H9 (cell line): ENCODE data around the gene SDK2. TPM values are rescaled to one million over a fixed set of nuclear protein-coding genes. Genes with fewer than 3 reads are reported as not detected.
A peak's percentile ranks its signal among the peaks of the same experiment; 100 is the strongest.

Experiments
- DNase-seq: peaks from one replicate; pipeline ENCODE4 v3.0.0-alpha.2; 2017
- H2AFZ ChIP-seq: one replicate; pipeline ENCODE4 v1.6.1; 2013; ENCODE audit warnings: mild to moderate bottlenecking, low read length, control low read depth, moderate library complexity
- H2AK5ac ChIP-seq: 2 replicates; pipeline ENCODE4 v1.6.1; 2013; ENCODE audit warnings: low read length, control low read depth, mixed read lengths; ENCODE audit not compliant: insufficient read length
- H2BK120ac ChIP-seq: one replicate; pipeline ENCODE4 v1.6.1; 2013; ENCODE audit warnings: low read depth, mild to moderate bottlenecking, low read length, control low read depth, inconsistent platforms; ENCODE audit not compliant: poor library complexity, severe bottlenecking
- H2BK12ac ChIP-seq: 2 replicates; pipeline ENCODE4 v1.6.1; 2013; ENCODE audit warnings: low read length, control low read depth, mixed read lengths, low read depth; ENCODE audit not compliant: insufficient read length
- H2BK15ac ChIP-seq: 2 replicates; pipeline ENCODE4 v1.6.1; 2013; ENCODE audit warnings: low read depth, low read length, control low read depth
- H2BK20ac ChIP-seq: one replicate; pipeline ENCODE4 v1.6.1; 2013; ENCODE audit warnings: low read depth, mild to moderate bottlenecking, low read length, control low read depth, inconsistent platforms; ENCODE audit not compliant: poor library complexity, severe bottlenecking
- H2BK5ac ChIP-seq: 2 replicates; pipeline ENCODE4 v1.6.1; 2013; ENCODE audit warnings: low read length, control low read depth, mixed read lengths; ENCODE audit not compliant: insufficient read length
- H3K14ac ChIP-seq: 2 replicates; pipeline ENCODE4 v1.6.1; 2013; ENCODE audit warnings: low read length, control low read depth; ENCODE audit not compliant: insufficient read depth
- H3K18ac ChIP-seq: 2 replicates; pipeline ENCODE4 v1.6.1; 2013; ENCODE audit warnings: low read depth, mild to moderate bottlenecking, mixed read lengths, low read length, control low read depth; ENCODE audit not compliant: insufficient read length
- H3K23ac ChIP-seq: 2 replicates; pipeline ENCODE4 v1.6.1; 2013; ENCODE audit warnings: low read length, control low read depth, mixed read lengths, low read depth; ENCODE audit not compliant: insufficient read length
- H3K23me2 ChIP-seq: 2 replicates; pipeline ENCODE4 v1.6.1; 2013; ENCODE audit warnings: low read depth, mild to moderate bottlenecking, mixed read lengths, low read length, control low read depth; ENCODE audit not compliant: insufficient read length, poor library complexity, severe bottlenecking
- H3K27ac ChIP-seq: 2 replicates; pipeline ENCODE4 v1.5.1; 2013; ENCODE audit warnings: low read length, control low read depth, mixed read lengths, low read depth; ENCODE audit not compliant: insufficient read length
- H3K27me3 ChIP-seq: 2 replicates; pipeline ENCODE4 v1.6.1; 2013; ENCODE audit warnings: low read length, control low read depth, inconsistent platforms; ENCODE audit not compliant: insufficient read depth
- H3K4ac ChIP-seq: 2 replicates; pipeline ENCODE4 v1.6.1; 2013; ENCODE audit warnings: low read depth, mild to moderate bottlenecking, control low read depth, inconsistent platforms, low read length, moderate library complexity
- H3K4me1 ChIP-seq: 2 replicates; pipeline ENCODE4 v1.6.1; 2013; ENCODE audit warnings: low read length, control low read depth, inconsistent platforms; ENCODE audit not compliant: insufficient read depth
- H3K4me2 ChIP-seq: 2 replicates; pipeline ENCODE4 v1.6.1; 2013; ENCODE audit warnings: low read length, control low read depth, mixed read lengths; ENCODE audit not compliant: insufficient read length, insufficient read depth
- H3K56ac ChIP-seq: 2 replicates; pipeline ENCODE4 v1.6.1; 2013; ENCODE audit warnings: low read depth, mild to moderate bottlenecking, mixed read lengths, low read length, control low read depth; ENCODE audit not compliant: insufficient read length
- H3K79me1 ChIP-seq: 2 replicates; pipeline ENCODE4 v1.6.1; 2013; ENCODE audit warnings: low read depth, mild to moderate bottlenecking, moderate library complexity, low read length, control low read depth, inconsistent platforms; ENCODE audit not compliant: insufficient read depth, poor library complexity, severe bottlenecking
- H3K79me2 ChIP-seq: 2 replicates; pipeline ENCODE4 v1.6.1; 2013; ENCODE audit warnings: low read length, control low read depth, inconsistent platforms; ENCODE audit not compliant: insufficient read depth
- H3K9ac ChIP-seq: 2 replicates; pipeline ENCODE4 v1.6.1; 2013; ENCODE audit warnings: low read length, control low read depth, mixed read lengths; ENCODE audit not compliant: insufficient read length; ENCODE audit errors: extremely low read depth
- H3K9me3 ChIP-seq: one replicate; pipeline ENCODE4 v1.6.1; 2013; ENCODE audit warnings: low read depth, low read length, inconsistent platforms; ENCODE audit not compliant: control insufficient read depth
- H3T11ph ChIP-seq: one replicate; pipeline ENCODE4 v1.6.1; 2013; ENCODE audit warnings: mild to moderate bottlenecking, low read length, control low read depth, inconsistent platforms
- H4K20me1 ChIP-seq: one replicate; pipeline ENCODE4 v1.6.1; 2013; ENCODE audit not compliant: control insufficient read depth, insufficient read length, insufficient read depth
- H4K5ac ChIP-seq: 2 replicates; pipeline ENCODE4 v1.6.1; 2013; ENCODE audit warnings: low read depth, mild to moderate bottlenecking, mixed read lengths, low read length, control low read depth; ENCODE audit not compliant: insufficient read length
- H4K8ac ChIP-seq: replicated peaks from 2 replicates; pipeline ENCODE4 v1.6.1; 2013; ENCODE audit warnings: low read length, control low read depth, mixed read lengths, low read depth; ENCODE audit not compliant: insufficient read length
- H4K91ac ChIP-seq: 2 replicates; pipeline ENCODE4 v1.6.1; 2013; ENCODE audit warnings: low read depth, mild to moderate bottlenecking, moderate library complexity, mixed read lengths, low read length, control low read depth; ENCODE audit not compliant: insufficient read length
- H3K27ac Mint-ChIP-seq, 3 experiments: 2 replicates in 2 of 3; 3 replicates in 1 of 3; pipeline ENCODE4 v1.8.0; 2020 to 2021; ENCODE audit warnings: mixed read lengths in 3 of 3, mild to moderate bottlenecking in 1 of 3, moderate library complexity in 1 of 3
- H3K27me3 Mint-ChIP-seq: 2 replicates; pipeline ENCODE4 v1.8.0; 2021; ENCODE audit warnings: low read depth, mild to moderate bottlenecking, moderate library complexity, mixed read lengths
- H3K36me3 Mint-ChIP-seq, 3 experiments: 2 replicates in 2 of 3; 3 replicates in 1 of 3; pipeline ENCODE4 v1.8.0; 2020 to 2021; ENCODE audit warnings: low read depth in 3 of 3, mixed read lengths in 3 of 3; ENCODE audit not compliant: insufficient read depth in 1 of 3
- H3K4me1 Mint-ChIP-seq, 2 experiments: 2 replicates each; pipeline ENCODE4 v1.8.0; 2020; ENCODE audit warnings: mixed read lengths in 2 of 2
- H3K4me3 Mint-ChIP-seq, 2 experiments: 2 replicates in 1 of 2; 3 replicates in 1 of 2; pipeline ENCODE4 v1.8.0; 2020 to 2021; ENCODE audit warnings: mild to moderate bottlenecking in 2 of 2, mixed read lengths in 2 of 2, moderate library complexity in 1 of 2
- H3K9me3 Mint-ChIP-seq, 2 experiments: 2 replicates in 1 of 2; 3 replicates in 1 of 2; pipeline ENCODE4 v1.8.0; 2020; ENCODE audit warnings: mild to moderate bottlenecking in 2 of 2, mixed read lengths in 2 of 2, moderate library complexity in 1 of 2
- WGBS: extraction: QIAGEN DNeasy Blood & Tissue Kit; methylation state at CpG from one replicate; pipeline ENCODE4 v1.1.7; 2013; ENCODE audit warnings: missing lambda C conversion rate, low lambda C conversion rate, mixed read lengths; ENCODE audit not compliant: insufficient read length; ENCODE audit errors: extremely low coverage; 5-methylcytosine and 5-hydroxymethylcytosine counted together
- total RNA-seq: library from RNA; stranded (reverse); gene quantifications from 2 replicates; pipeline ENCODE4 v1.2.1, GENCODE V29; 2021
- TF ChIP-seq, protein P1 (sequence below): fragments of 200-600 bp; sonication (generic); conservative IDR thresholded peaks from 3 replicates; pipeline ENCODE4 v1.8.0; 2021; ENCODE audit warnings: antibody characterized with exemption, mild to moderate bottlenecking

Gene SDK2
- total RNA-seq, 1 experiment from 2014 or later: 9.1 TPM

DNA sequence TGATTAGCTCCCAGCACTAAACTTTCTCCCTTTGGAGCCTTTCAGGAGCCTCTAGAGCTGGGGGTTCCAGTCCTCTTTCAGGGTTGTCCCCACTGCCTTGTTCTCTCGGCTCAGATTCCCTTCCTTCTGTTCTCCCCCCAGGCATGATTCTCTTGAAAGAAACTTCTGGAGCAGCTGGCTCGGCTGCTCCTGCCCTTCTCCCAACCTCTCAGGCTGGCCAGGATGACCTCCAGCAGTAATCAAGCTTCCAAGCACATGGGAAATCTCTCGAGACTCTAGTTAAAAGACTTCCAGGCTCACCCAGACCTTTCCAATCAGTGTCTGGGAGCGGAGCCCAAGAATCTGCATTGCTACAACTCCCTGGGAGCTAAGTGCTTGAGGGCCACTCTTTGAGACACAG, 3.6 kb downstream of the SDK2 start:
- H3K4me1 Mint-ChIP-seq: peaks cover 18 to 44% of the 10 kb centered on the region in 2 experiments
- TF ChIP-seq, protein P1, sequence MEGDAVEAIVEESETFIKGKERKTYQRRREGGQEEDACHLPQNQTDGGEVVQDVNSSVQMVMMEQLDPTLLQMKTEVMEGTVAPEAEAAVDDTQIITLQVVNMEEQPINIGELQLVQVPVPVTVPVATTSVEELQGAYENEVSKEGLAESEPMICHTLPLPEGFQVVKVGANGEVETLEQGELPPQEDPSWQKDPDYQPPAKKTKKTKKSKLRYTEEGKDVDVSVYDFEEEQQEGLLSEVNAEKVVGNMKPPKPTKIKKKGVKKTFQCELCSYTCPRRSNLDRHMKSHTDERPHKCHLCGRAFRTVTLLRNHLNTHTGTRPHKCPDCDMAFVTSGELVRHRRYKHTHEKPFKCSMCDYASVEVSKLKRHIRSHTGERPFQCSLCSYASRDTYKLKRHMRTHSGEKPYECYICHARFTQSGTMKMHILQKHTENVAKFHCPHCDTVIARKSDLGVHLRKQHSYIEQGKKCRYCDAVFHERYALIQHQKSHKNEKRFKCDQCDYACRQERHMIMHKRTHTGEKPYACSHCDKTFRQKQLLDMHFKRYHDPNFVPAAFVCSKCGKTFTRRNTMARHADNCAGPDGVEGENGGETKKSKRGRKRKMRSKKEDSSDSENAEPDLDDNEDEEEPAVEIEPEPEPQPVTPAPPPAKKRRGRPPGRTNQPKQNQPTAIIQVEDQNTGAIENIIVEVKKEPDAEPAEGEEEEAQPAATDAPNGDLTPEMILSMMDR: no peak
- no peak overlapping the region for H3K27ac ChIP-seq

More for the DNA sequence above, 3.6 kb downstream of the SDK2 start:
- Mint-ChIP-seq H3K4me3 (no peak overlapping the region), H3K9me3 (no peaks in the 10 kb centered on the region), H3K27ac (0 out of 7 replicates have a peak overlapping the region, but pooled peaks of 1 of the 3 experiments have one; percentile 7), H3K27me3 (peaks cover 47% of the 10 kb centered on the region), H3K36me3 (peaks cover 0 to 4% (median 0%) of the 10 kb centered on the region in 3 experiments; a peak in 2 of 7 replicates)
- no peak overlapping the region for H3K14ac ChIP-seq
- peaks cover 23% of the 10 kb centered on the region for H3K23me2 ChIP-seq
- no peak overlapping the region for H3K9ac ChIP-seq
- H2AFZ ChIP-seq: no peak overlapping the region
- no peak overlapping the region for H2AK5ac ChIP-seq
- no peaks in the 10 kb centered on the region for H3K79me2 ChIP-seq
- H3K27me3 ChIP-seq: peaks cover 12% of the 10 kb centered on the region; the same call in 1 of the 2 replicates
- H2BK5ac ChIP-seq: no peak overlapping the region
- no peak overlapping the region for H3K23ac ChIP-seq
- no peaks in the 10 kb centered on the region for H3K79me1 ChIP-seq
- DNase-seq: no peak
- H3K9me3 ChIP-seq: no peaks in the 10 kb centered on the region
- no CpG with 5 or more reads among the region's 4 CpGs for WGBS
- H3K4me1 ChIP-seq: no peaks in the 10 kb centered on the region
- H2BK20ac ChIP-seq: no peak overlapping the region
- no peak overlapping the region for H2BK12ac ChIP-seq
- H2BK15ac ChIP-seq: no peak overlapping the region
- no peaks in the 10 kb centered on the region for H4K20me1 ChIP-seq
- H4K91ac ChIP-seq: no peak overlapping the region
- no peak overlapping the region for H3K4me2 ChIP-seq
- no peak overlapping the region for H2BK120ac ChIP-seq
- no peak overlapping the region for H4K8ac ChIP-seq
- H4K5ac ChIP-seq: no peak overlapping the region
- no peak overlapping the region for H3K18ac ChIP-seq
- no peak overlapping the region for H3K4ac ChIP-seq
- H3T11ph ChIP-seq: no peak overlapping the region
- no peak overlapping the region for H3K56ac ChIP-seq
